Esophagus squamous epithelium (tissue), 4 donors: ENCODE data around the gene ANKS1A.

Source experiments
- POLR2A ChIP-seq, 4 donors: fragments of 450-650 bp; IDR thresholded peaks; one replicate each; pipeline ENCODE4 v1.6.1; 2017; ENCODE audit warnings: antibody characterized with exemption in 4 of 4, mild to moderate bottlenecking in 4 of 4, moderate library complexity in 3 of 4
- TF ChIP-seq, protein P1 (sequence below), 6 experiments: fragments of 450-650 bp in 4 of 6; fragments of 200-600 bp in 2 of 6; sonication (generic) in 2 of 6; IDR thresholded peaks; one replicate each; pipeline ENCODE4 v1.5.1; 2016 to 2019; ENCODE audit warnings: antibody characterized with exemption in 6 of 6, mild to moderate bottlenecking in 4 of 6, moderate library complexity in 4 of 6

DNA sequence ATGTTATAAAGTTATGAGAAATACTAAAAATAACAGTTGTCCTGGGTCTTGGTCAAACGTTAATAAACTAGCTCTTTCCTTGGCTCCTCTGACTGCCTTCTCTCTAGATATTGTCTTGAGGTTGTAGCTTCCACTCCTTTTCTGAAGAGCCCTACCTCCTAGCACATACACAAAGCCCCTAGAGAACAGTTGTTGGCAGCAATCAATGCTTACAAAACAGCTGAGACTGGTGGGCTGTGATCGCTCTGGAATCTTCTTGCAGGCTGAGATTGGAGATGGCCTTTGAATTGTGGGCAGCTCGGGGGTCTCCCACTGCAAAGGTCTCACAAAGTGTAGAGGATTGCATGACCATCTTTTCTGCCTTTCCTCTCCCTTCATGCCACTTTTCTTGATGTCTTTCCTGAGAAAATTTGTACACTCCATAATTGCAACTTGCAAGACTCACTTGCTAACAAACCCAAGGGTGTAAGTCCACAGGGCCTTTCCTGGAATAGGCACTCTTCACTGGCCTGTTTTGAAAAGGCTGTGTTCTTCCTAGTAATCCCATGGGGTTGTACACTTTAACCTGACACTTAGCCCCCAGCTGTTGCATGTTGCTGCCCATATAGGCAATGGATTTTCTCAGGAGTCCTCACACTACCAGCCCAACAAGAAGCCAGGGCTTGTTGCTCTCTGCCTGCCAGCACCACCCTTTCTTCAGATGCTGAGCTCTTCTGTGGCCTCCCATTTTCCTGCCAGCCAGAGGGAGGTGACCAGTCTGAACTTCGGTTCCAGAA lies 152.2 kb downstream of the ANKS1A start:
- TF ChIP-seq, protein P1, sequence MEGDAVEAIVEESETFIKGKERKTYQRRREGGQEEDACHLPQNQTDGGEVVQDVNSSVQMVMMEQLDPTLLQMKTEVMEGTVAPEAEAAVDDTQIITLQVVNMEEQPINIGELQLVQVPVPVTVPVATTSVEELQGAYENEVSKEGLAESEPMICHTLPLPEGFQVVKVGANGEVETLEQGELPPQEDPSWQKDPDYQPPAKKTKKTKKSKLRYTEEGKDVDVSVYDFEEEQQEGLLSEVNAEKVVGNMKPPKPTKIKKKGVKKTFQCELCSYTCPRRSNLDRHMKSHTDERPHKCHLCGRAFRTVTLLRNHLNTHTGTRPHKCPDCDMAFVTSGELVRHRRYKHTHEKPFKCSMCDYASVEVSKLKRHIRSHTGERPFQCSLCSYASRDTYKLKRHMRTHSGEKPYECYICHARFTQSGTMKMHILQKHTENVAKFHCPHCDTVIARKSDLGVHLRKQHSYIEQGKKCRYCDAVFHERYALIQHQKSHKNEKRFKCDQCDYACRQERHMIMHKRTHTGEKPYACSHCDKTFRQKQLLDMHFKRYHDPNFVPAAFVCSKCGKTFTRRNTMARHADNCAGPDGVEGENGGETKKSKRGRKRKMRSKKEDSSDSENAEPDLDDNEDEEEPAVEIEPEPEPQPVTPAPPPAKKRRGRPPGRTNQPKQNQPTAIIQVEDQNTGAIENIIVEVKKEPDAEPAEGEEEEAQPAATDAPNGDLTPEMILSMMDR (IDR thresholded peaks at IDR 0.05), result no peak
- no peak for TF ChIP-seq POLR2A (IDR thresholded peaks at IDR 0.05)
